Spleen (tissue), 11 donors: ENCODE results near the gene NARF. TPM values are rescaled to one million over a fixed set of nuclear protein-coding genes. Genes with fewer than 3 reads are reported as not detected.
"Not testable (repeated sequence)": the region's sequence is repeated elsewhere in the genome, so short reads cannot be mapped to it uniquely, and the experiment has no call there.

Source experiments
- DNase-seq: peaks from one replicate; pipeline ENCODE4 v3.0.0-alpha.2; 2020
- H3K27ac ChIP-seq, 8 donors: fragments of 200-600 bp; sonication (generic) in 7 of 8; 1 replicate in 4 of 8; 2 replicates in 4 of 8; pipeline versions ENCODE4 v1.5.0 to v1.8.0; 2016 to 2021; ENCODE audit warnings: inconsistent platforms in 4 of 8, mild to moderate bottlenecking in 4 of 8, moderate library complexity in 1 of 8
- H3K27me3 ChIP-seq, 7 donors: fragments of 200-600 bp; sonication (generic) in 6 of 7; replicated peaks in 1 of 7; 1 replicate in 4 of 7; 2 replicates in 3 of 7; pipeline versions ENCODE4 v1.5.0 to v1.8.0; 2016 to 2021; ENCODE audit warnings: inconsistent platforms in 3 of 7, mild to moderate bottlenecking in 1 of 7
- H3K36me3 ChIP-seq, 6 donors: fragments of 200-600 bp; sonication (generic) in 5 of 6; 1 replicate in 4 of 6; 2 replicates in 2 of 6; pipeline versions ENCODE4 v1.5.0 to v1.8.0; 2016 to 2021; ENCODE audit warnings: inconsistent platforms in 2 of 6
- H3K4me1 ChIP-seq, 6 donors: fragments of 200-600 bp; sonication (generic) in 5 of 6; 1 replicate in 3 of 6; 2 replicates in 3 of 6; pipeline versions ENCODE4 v1.5.0 to v1.8.0; 2016 to 2021; ENCODE audit warnings: inconsistent platforms in 3 of 6
- H3K4me3 ChIP-seq, 8 donors: fragments of 200-600 bp; sonication (generic) in 7 of 8; 1 replicate in 4 of 8; 2 replicates in 4 of 8; pipeline versions ENCODE4 v1.5.0 to v1.8.0; 2016 to 2021; ENCODE audit warnings: inconsistent platforms in 4 of 8, mild to moderate bottlenecking in 4 of 8, moderate library complexity in 2 of 8
- H3K9me3 ChIP-seq, 8 donors: fragments of 200-600 bp; sonication (generic) in 7 of 8; 1 replicate in 4 of 8; 2 replicates in 4 of 8; pipeline versions ENCODE4 v1.5.0 to v1.8.0; 2016 to 2021; ENCODE audit warnings: inconsistent platforms in 4 of 8
- CTCF ChIP-seq, 11 experiments: fragments of 200-600 bp in 7 of 11; fragments of 450-650 bp in 4 of 11; sonication (generic) in 4 of 11; IDR thresholded peaks in 8 of 11; conservative IDR thresholded peaks in 3 of 11; 1 replicate in 7 of 11; 2 replicates in 4 of 11; pipeline versions ENCODE4 v1.4.0 to v1.8.0; 2016 to 2021; ENCODE audit warnings: antibody characterized with exemption in 11 of 11, inconsistent platforms in 4 of 11, mild to moderate bottlenecking in 1 of 11
- POLR2A ChIP-seq, 3 donors: fragments of 450-650 bp; IDR thresholded peaks; one replicate each; pipeline ENCODE4 v1.5.1; 2017; ENCODE audit warnings: antibody characterized with exemption in 3 of 3, mild to moderate bottlenecking in 1 of 3
- POLR2AphosphoS5 ChIP-seq, 3 donors: sonication (generic); formaldehyde crosslinking; IDR thresholded peaks; one replicate each; pipeline ENCODE4 v1.5.1; 2017; ENCODE audit warnings: antibody characterized with exemption in 3 of 3
- WGBS, 5 donors: extraction: QIAGEN DNeasy Blood & Tissue Kit in 3 of 5; methylation state at CpG; one replicate each; pipeline versions ENCODE4 v1.1.5 to v1.1.7; 2013 to 2018; 5-methylcytosine and 5-hydroxymethylcytosine counted together
- intact Hi-C: fragments of 100-400 bp; cut with DNase I; formaldehyde crosslinking; loops from one replicate; pipeline ENCODE4 v1.15.0; 2023; ENCODE audit warnings: low total_unique reads
- polyA plus RNA-seq, 3 donors: library from polyadenylated mRNA; stranded (reverse); fragments of 200-250 nt; gene quantifications; one replicate each; pipeline ENCODE4 v1.2.1, GENCODE V29; 2013
- total RNA-seq, 7 donors: library from RNA; depleted of rRNA in 3 of 7; stranded (reverse); fragments of >200 nt in 3 of 7; fragmentation: NEBNext Ultra II Directional in 4 of 7; extraction: Animal tissue kit (Norgen Biotek cat#: 25700) in 4 of 7; gene quantifications; one replicate each; pipeline versions ENCODE4 v1.1.0 to v1.2.1, GENCODE V29; 2016 to 2021
- donor health status: healthy with polysubstance abuse.
- donor health status: DM: no; HTN: no; CAD: no; lungs with moderate emphysema.
- donor health status: DM: no; HTN: no; CAD: no.
- donor health status: Bipolar disorder and iron deficiency.
- donor health status: healthy.
- donor health status: DM: no; HTN: no; CAD: no.
- donor health status: DM: yes; HTN: yes; CAD: no.

NARF gene
- total and polyA plus RNA-seq, 10 donors, result 59.5 to 127 (median 97.7) TPM

- 35 to 57% (median 43%) methylated on average over 10 of the region's 10 CpGs for WGBS, 5 donors
- TF ChIP-seq POLR2AphosphoS5 (IDR thresholded peaks at IDR 0.05) (peak in 1 of 3 donors; percentile 33), CTCF (IDR thresholded peaks at IDR 0.05 in 8 of 11, conservative IDR thresholded peaks at IDR 0.05 in 3 of 11) (no peak), POLR2A (IDR thresholded peaks at IDR 0.05) (no peak)
Observed at GRCh38 chr17:82457073-82457928, 1.2 kb upstream of the NARF start.

GRCh38 chr17:82457929-82458178 is 687 bp upstream of the NARF start:
- WGBS, 5 donors, result 0 to 2% (median 0%) methylated on average over 8 of the region's 8 CpGs
- intact Hi-C loops, result no loop called here
- peaks cover 0 to 32% (median 29%) of the 10 kb centered on the region in 6 donors for H3K36me3 ChIP-seq
- peak overlapping the region; percentile 75 to 100 (median 96) for H3K4me3 ChIP-seq
- H3K4me1 ChIP-seq, result peaks cover 21 to 71% (median 56%) of the 10 kb centered on the region in 6 donors
- TF ChIP-seq POLR2AphosphoS5 (IDR thresholded peaks at IDR 0.05) (no peak), CTCF (IDR thresholded peaks at IDR 0.05 in 8 of 11, conservative IDR thresholded peaks at IDR 0.05 in 3 of 11) (no peak), POLR2A (IDR thresholded peaks at IDR 0.05) (no peak)
- H3K27ac ChIP-seq, result peak overlapping the region; percentile 99 to 100 (median 100)
- no peaks in the 10 kb centered on the region for H3K9me3 ChIP-seq
- no peak for DNase-seq
- no peaks in the 10 kb centered on the region for H3K27me3 ChIP-seq

More at GRCh38 chr17:82457073-82457928, 1.2 kb upstream of the NARF start:
- H3K4me1 ChIP-seq, result peaks cover 21 to 71% (median 55%) of the 10 kb centered on the region in 6 donors
- H3K27me3 ChIP-seq, result no peaks in the 10 kb centered on the region
- H3K4me3 ChIP-seq, result peak overlapping the region in 7 of 8 donors; percentile 75 to 100 (median 97)
- H3K36me3 ChIP-seq, result peaks cover 0 to 27% (median 24%) of the 10 kb centered on the region in 6 donors
- DNase-seq, result no peak
- no peaks in the 10 kb centered on the region for H3K9me3 ChIP-seq
- intact Hi-C loops, result no loop called here
- peak overlapping the region; percentile 99 to 100 (median 100) for H3K27ac ChIP-seq

- Histone ChIP-seq H3K27ac (peak overlapping the region; percentile 99 to 100 (median 100)), H3K4me1 (peaks cover 21 to 81% (median 65%) of the 10 kb centered on the region in 6 donors), H3K9me3 (no peaks in the 10 kb centered on the region), H3K27me3 (no peaks in the 10 kb centered on the region), H3K4me3 (peak overlapping the region; percentile 75 to 100 (median 96)), H3K36me3 (peaks cover 0 to 43% (median 40%) of the 10 kb centered on the region in 6 donors)
- no peak for TF ChIP-seq CTCF (IDR thresholded peaks at IDR 0.05 in 8 of 11, conservative IDR thresholded peaks at IDR 0.05 in 3 of 11)
- no peak for TF ChIP-seq POLR2A (IDR thresholded peaks at IDR 0.05)
- peak in 1 of 3 donors; percentile 41 for TF ChIP-seq POLR2AphosphoS5 (IDR thresholded peaks at IDR 0.05)
- 0 to 1% (median 0%) methylated on average over 8 to 62 of the region's 62 CpGs for WGBS, 5 donors
- intact Hi-C loops, result no loop called here
- DNase-seq, result no peak
Observed at GRCh38 chr17:82458885-82459424, 414 bp downstream of the NARF start.

- Histone ChIP-seq H3K27ac (peak overlapping the region in 2 of 8 donors; percentile 99 to 100), H3K4me1 (peaks cover 21 to 91% (median 69%) of the 10 kb centered on the region in 6 donors), H3K36me3 (peaks cover 0 to 53% (median 50%) of the 10 kb centered on the region in 6 donors), H3K4me3 (peak overlapping the region in 6 of 8 donors; percentile 88 to 100 (median 98))
- DNase-seq, intact Hi-C loops, H3K27me3 ChIP-seq, H3K9me3 ChIP-seq: not testable (repeated sequence)
- WGBS, 5 donors, result 92 to 97% (median 95%) methylated on average over 9 of the region's 9 CpGs
Observed at GRCh38 chr17:82459936-82460335, 1.4 kb downstream of the NARF start.
